SU-DHL-6 (cell line): ENCODE measurements around the gene KCNAB2.

ENCODE experiments used
- H2AFZ ChIP-seq: fragments of 200-600 bp; sonication (generic); 2 replicates; pipeline ENCODE4 v1.6.1; 2014; ENCODE audit warnings: low read depth, mild to moderate bottlenecking, moderate library complexity, mixed read lengths, antibody characterized with exemption, low read length; ENCODE audit not compliant: severe bottlenecking
- H3F3A ChIP-seq: fragments of 200-600 bp; shearing (Covaris generic); 2 replicates; pipeline ENCODE4 v1.6.0; 2016; ENCODE audit warnings: antibody characterized with exemption, mild to moderate bottlenecking; ENCODE audit not compliant: insufficient read depth
- H3K27ac ChIP-seq: fragments of 200-600 bp; sonication (generic); 2 replicates; pipeline ENCODE4 v1.5.1; 2016; ENCODE audit warnings: low read depth, mild to moderate bottlenecking, low read length, moderate library complexity, mixed read lengths
- H3K27me3 ChIP-seq: fragments of 200-600 bp; sonication (generic), shearing (Covaris generic); 2 replicates; pipeline ENCODE4 v1.6.0; 2014; ENCODE audit warnings: mild to moderate bottlenecking, low read length
- H3K36me3 ChIP-seq: fragments of 200-600 bp; sonication (generic); 2 replicates; pipeline ENCODE4 v1.6.1; 2014; ENCODE audit warnings: mild to moderate bottlenecking, low read length, mixed read lengths
- H3K4me2 ChIP-seq: fragments of 300-600, 200-600 bp; shearing (Covaris generic), sonication (generic); 2 replicates; pipeline ENCODE4 v1.6.0; 2014; ENCODE audit warnings: low read length, low read depth, mild to moderate bottlenecking; ENCODE audit not compliant: poor library complexity, severe bottlenecking
- H3K4me3 ChIP-seq: fragments of 200-600 bp; sonication (generic); 2 replicates; pipeline ENCODE4 v1.5.1; 2014; ENCODE audit warnings: antibody characterized with exemption, low read length, mild to moderate bottlenecking, mixed read lengths; ENCODE audit not compliant: insufficient read depth, poor library complexity, severe bottlenecking
- H3K79me2 ChIP-seq: fragments of 200-600 bp; sonication (generic); 2 replicates; pipeline ENCODE4 v1.6.1; 2014; ENCODE audit warnings: mild to moderate bottlenecking, low read length, moderate library complexity; ENCODE audit not compliant: insufficient read depth
- H3K9ac ChIP-seq: fragments of 200-600 bp; sonication (generic); 2 replicates; pipeline ENCODE4 v1.7.0; 2014; ENCODE audit warnings: mild to moderate bottlenecking, low read length
- H3K9me2 ChIP-seq: fragments of 200-600 bp; sonication (generic); replicated peaks from 2 replicates; pipeline ENCODE4 v1.6.1; 2014; ENCODE audit warnings: low read length; ENCODE audit not compliant: insufficient read depth
- H3K9me3 ChIP-seq: fragments of 200-600 bp; sonication (generic); 2 replicates; pipeline ENCODE4 v1.6.1; 2014; ENCODE audit warnings: low read length, mixed read lengths; ENCODE audit not compliant: insufficient read depth
- H4K20me1 ChIP-seq: fragments of 200-600 bp; sonication (generic); 2 replicates; pipeline ENCODE4 v1.6.1; 2014; ENCODE audit warnings: low read depth, mild to moderate bottlenecking, antibody characterized with exemption, low read length, moderate library complexity, mixed read lengths
- CTCF ChIP-seq: fragments of 200-600 bp; sonication (generic); IDR thresholded peaks from one replicate; pipeline ENCODE4 v1.5.1; 2017; ENCODE audit warnings: antibody characterized with exemption, mild to moderate bottlenecking, low read length, moderate library complexity; ENCODE audit not compliant: insufficient read depth, poor library complexity, severe bottlenecking
- EZH2phosphoT487 ChIP-seq: fragments of 200-600 bp; sonication (generic), shearing (Covaris generic); conservative IDR thresholded peaks from 2 replicates; pipeline ENCODE4 v1.6.1; 2018; ENCODE audit warnings: mild to moderate bottlenecking, antibody characterized with exemption, low read length, moderate library complexity, mixed read lengths

KCNAB2 gene

GRCh38 chr1:6052543-6053205, 7.0 kb downstream of the KCNAB2 start:
- Histone ChIP-seq H3K9ac (no peak overlapping the region), H3K36me3 (no peaks in the 10 kb centered on the region), H3K4me3 (no peak overlapping the region), H4K20me1 (no peaks in the 10 kb centered on the region), H3K4me2 (no peak overlapping the region), H2AFZ (no peak overlapping the region), H3K27me3 (no peaks in the 10 kb centered on the region), H3K9me2 (no peaks in the 10 kb centered on the region), H3K79me2 (no peaks in the 10 kb centered on the region), H3K9me3 (no peaks in the 10 kb centered on the region), H3K27ac (no peak overlapping the region), H3F3A (no peaks in the 10 kb centered on the region)
- TF ChIP-seq EZH2phosphoT487 (no peak), CTCF (no peak)

GRCh38 chr1:6053206-6053546, 7.5 kb downstream of the KCNAB2 start:
- no peaks in the 10 kb centered on the region for H3K79me2 ChIP-seq
- no peak overlapping the region for H3K4me3 ChIP-seq
- no peak overlapping the region for H3K4me2 ChIP-seq
- H2AFZ ChIP-seq, result no peak overlapping the region
- TF ChIP-seq EZH2phosphoT487 (no peak), CTCF (no peak)
- no peaks in the 10 kb centered on the region for H4K20me1 ChIP-seq
- no peaks in the 10 kb centered on the region for H3K9me2 ChIP-seq
- H3K9me3 ChIP-seq, result no peaks in the 10 kb centered on the region
- H3K27ac ChIP-seq, result no peak overlapping the region
- H3K36me3 ChIP-seq, result no peaks in the 10 kb centered on the region
- no peak overlapping the region for H3K9ac ChIP-seq
- H3F3A ChIP-seq, result no peaks in the 10 kb centered on the region
- no peaks in the 10 kb centered on the region for H3K27me3 ChIP-seq

GRCh38 chr1:6054596-6054995, 8.9 kb downstream of the KCNAB2 start:
- Histone ChIP-seq H3K9ac (no peak overlapping the region), H3K79me2 (no peaks in the 10 kb centered on the region), H3K9me3 (no peaks in the 10 kb centered on the region), H3K36me3 (no peaks in the 10 kb centered on the region), H3F3A (no peaks in the 10 kb centered on the region), H2AFZ (no peak overlapping the region), H3K4me2 (no peak overlapping the region), H4K20me1 (no peaks in the 10 kb centered on the region), H3K4me3 (no peak overlapping the region), H3K9me2 (no peaks in the 10 kb centered on the region), H3K27ac (no peak overlapping the region), H3K27me3 (no peaks in the 10 kb centered on the region)
- TF ChIP-seq CTCF (no peak), EZH2phosphoT487 (no peak)
